ENCODE data around the gene TAF11L3. TPM values are rescaled to one million over a fixed set of nuclear protein-coding genes. Genes with fewer than 3 reads are reported as not detected.

Gene TAF11L3
- total and polyA plus RNA-seq, 4 donors: not detected

Small RNA genes lying within 50 kb of the gene (small RNA-seq; reads per million reads assigned to genes)
- not detected for gene AC106774.3 (ENCODE audit: low replicate concordance)

Other genes with a start within 250 kb of the TAF11L3 start
- not detected for gene TAF11L2, start 20.1 kb upstream of the TAF11L3 start, total RNA-seq
- gene TAF11L2, start 20.1 kb upstream of the TAF11L3 start, polyA plus RNA-seq: under 1 TPM in 1 of 2 donors, not detected in 1; 0.29 TPM
- gene TAF11L4, start 3.4 kb downstream of the TAF11L3 start, total RNA-seq: not detected
- not detected for gene TAF11L4, start 3.4 kb downstream of the TAF11L3 start, polyA plus RNA-seq
- not detected for gene TAF11L5, start 6.9 kb downstream of the TAF11L3 start, total RNA-seq
- gene TAF11L5, start 6.9 kb downstream of the TAF11L3 start, polyA plus RNA-seq: not detected
- not detected for gene TAF11L6, start 10.3 kb downstream of the TAF11L3 start, total RNA-seq
- gene TAF11L6, start 10.3 kb downstream of the TAF11L3 start, polyA plus RNA-seq: not detected
- not detected for gene TAF11L7, start 67.4 kb downstream of the TAF11L3 start, total RNA-seq
- not detected for gene TAF11L7, start 67.4 kb downstream of the TAF11L3 start, polyA plus RNA-seq
- gene TAF11L8, start 72.6 kb downstream of the TAF11L3 start, total RNA-seq: not detected
- not detected for gene TAF11L8, start 72.6 kb downstream of the TAF11L3 start, polyA plus RNA-seq
- not detected for gene TAF11L9, start 76.0 kb downstream of the TAF11L3 start, total RNA-seq
- gene TAF11L9, start 76.0 kb downstream of the TAF11L3 start, polyA plus RNA-seq: not detected
- not detected for gene TAF11L10, start 79.5 kb downstream of the TAF11L3 start, total RNA-seq
- not detected for gene TAF11L10, start 79.5 kb downstream of the TAF11L3 start, polyA plus RNA-seq
- gene TAF11L11, start 85.8 kb downstream of the TAF11L3 start, total RNA-seq: not detected
- gene TAF11L11, start 85.8 kb downstream of the TAF11L3 start, polyA plus RNA-seq: not detected
- gene TAF11L12, start 92.0 kb downstream of the TAF11L3 start, total RNA-seq: not detected
- gene TAF11L12, start 92.0 kb downstream of the TAF11L3 start, polyA plus RNA-seq: not detected
- not detected for gene TAF11L13, start 113.7 kb downstream of the TAF11L3 start, total RNA-seq
- not detected for gene TAF11L13, start 113.7 kb downstream of the TAF11L3 start, polyA plus RNA-seq
- not detected for gene TAF11L14, start 116.1 kb downstream of the TAF11L3 start, total RNA-seq
- not detected for gene TAF11L14, start 116.1 kb downstream of the TAF11L3 start, polyA plus RNA-seq